Left lung (tissue), 10 donors: ENCODE data around the gene SLC35E2B. TPM values are rescaled to one million over a fixed set of nuclear protein-coding genes. Genes with fewer than 3 reads are reported as not detected.
A peak's percentile ranks its signal among the peaks of the same experiment; 100 is the strongest.
"Not testable (repeated sequence)": the region's sequence is repeated elsewhere in the genome, so short reads cannot be mapped to it uniquely, and the experiment has no call there.

Source experiments
- ATAC-seq: fragments of 200-7000 bp; cut with Tn5 transposase; one replicate; pipeline ENCODE4 v1.9.1; 2020; ENCODE audit warnings: moderate library complexity
- DNase-seq, 4 donors: peaks; one replicate each; pipeline ENCODE4 v3.0.0-alpha.2; 2013 to 2020
- H3K27ac ChIP-seq, 2 donors: fragments of 200-600 bp; sonication (generic) in 1 of 2; one replicate each; pipeline versions ENCODE4 v1.5.0 to v1.8.0; 2020 to 2021
- H3K27me3 ChIP-seq, 2 donors: fragments of 200-600 bp; sonication (generic) in 1 of 2; one replicate each; pipeline versions ENCODE4 v1.5.0 to v1.8.0; 2020 to 2021
- H3K36me3 ChIP-seq, 2 donors: fragments of 200-600 bp; sonication (generic) in 1 of 2; one replicate each; pipeline versions ENCODE4 v1.5.0 to v1.8.0; 2020 to 2021
- H3K4me1 ChIP-seq, 2 donors: fragments of 200-600 bp; one replicate each; pipeline ENCODE4 v1.8.0; 2021
- H3K4me3 ChIP-seq, 2 donors: fragments of 200-600 bp; sonication (generic) in 1 of 2; one replicate each; pipeline versions ENCODE4 v1.5.0 to v1.8.0; 2020 to 2021; ENCODE audit warnings: mild to moderate bottlenecking in 1 of 2
- H3K9me3 ChIP-seq, 2 donors: fragments of 200-600 bp; sonication (generic) in 1 of 2; one replicate each; pipeline versions ENCODE4 v1.5.0 to v1.8.0; 2020 to 2021
- intact Hi-C, 2 donors: fragments of 100-400 bp; cut with DNase I; formaldehyde crosslinking; loops; one replicate each; pipeline versions ENCODE4 v1.11.2 to v1.14.2; 2022
- polyA plus RNA-seq, 6 donors: library from polyadenylated mRNA; unstranded; fragments of 120-200 nt; gene quantifications; one replicate each; pipeline ENCODE4 v1.2.1, GENCODE V29; 2013; ENCODE audit not compliant: insufficient read length in 6 of 6
- total RNA-seq, 2 donors: library from RNA; stranded (reverse); fragmentation: NEBNext Ultra II Directional; extraction: Animal tissue kit (Norgen Biotek cat#: 25700); gene quantifications; one replicate each; pipeline ENCODE4 v1.2.1, GENCODE V29; 2021
- TF ChIP-seq, protein P1 (sequence below), 2 donors: fragments of 200-600 bp; sonication (generic) in 1 of 2; IDR thresholded peaks; one replicate each; pipeline versions ENCODE4 v1.5.0 to v1.8.0; 2021; ENCODE audit warnings: antibody characterized with exemption in 2 of 2
- donor health status: DM: no; HTN: yes; CAD: no.
- donor health status: DM: no; HTN: no; CAD: no.

The SLC35E2B gene
- total and polyA plus RNA-seq, 8 donors: 45.7 to 109 (median 88.0) TPM

- Histone ChIP-seq H3K27me3 (no peaks in the 10 kb centered on the region), H3K4me3 (no peak overlapping the region), H3K27ac (no peak overlapping the region), H3K4me1 (peaks cover 2 to 15% of the 10 kb centered on the region in 2 donors), H3K9me3 (no peaks in the 10 kb centered on the region), H3K36me3 (peaks cover 0 to 41% of the 10 kb centered on the region in 2 donors)
- TF ChIP-seq, protein P1, sequence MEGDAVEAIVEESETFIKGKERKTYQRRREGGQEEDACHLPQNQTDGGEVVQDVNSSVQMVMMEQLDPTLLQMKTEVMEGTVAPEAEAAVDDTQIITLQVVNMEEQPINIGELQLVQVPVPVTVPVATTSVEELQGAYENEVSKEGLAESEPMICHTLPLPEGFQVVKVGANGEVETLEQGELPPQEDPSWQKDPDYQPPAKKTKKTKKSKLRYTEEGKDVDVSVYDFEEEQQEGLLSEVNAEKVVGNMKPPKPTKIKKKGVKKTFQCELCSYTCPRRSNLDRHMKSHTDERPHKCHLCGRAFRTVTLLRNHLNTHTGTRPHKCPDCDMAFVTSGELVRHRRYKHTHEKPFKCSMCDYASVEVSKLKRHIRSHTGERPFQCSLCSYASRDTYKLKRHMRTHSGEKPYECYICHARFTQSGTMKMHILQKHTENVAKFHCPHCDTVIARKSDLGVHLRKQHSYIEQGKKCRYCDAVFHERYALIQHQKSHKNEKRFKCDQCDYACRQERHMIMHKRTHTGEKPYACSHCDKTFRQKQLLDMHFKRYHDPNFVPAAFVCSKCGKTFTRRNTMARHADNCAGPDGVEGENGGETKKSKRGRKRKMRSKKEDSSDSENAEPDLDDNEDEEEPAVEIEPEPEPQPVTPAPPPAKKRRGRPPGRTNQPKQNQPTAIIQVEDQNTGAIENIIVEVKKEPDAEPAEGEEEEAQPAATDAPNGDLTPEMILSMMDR (IDR thresholded peaks at IDR 0.05): no peak
- no peak for ATAC-seq
- intact Hi-C loops: no loop called here
- peak in 2 of 4 donors; percentile 28 to 59 for DNase-seq
These were observed 27.4 kb downstream of the SLC35E2B start for GRCh38 chr1:1664941-1665814.

GRCh38 chr1:1664318-1664717 is 28.3 kb downstream of the SLC35E2B start:
- H3K4me3 ChIP-seq, H3K27me3 ChIP-seq, intact Hi-C loops, H3K27ac ChIP-seq, ATAC-seq, H3K9me3 ChIP-seq: not testable (repeated sequence)
- peak in 2 of 4 donors; percentile 0 to 13 for DNase-seq
- Histone ChIP-seq H3K4me1 (peaks cover 2 to 15% of the 10 kb centered on the region in 2 donors), H3K36me3 (peaks cover 0 to 33% of the 10 kb centered on the region in 2 donors)

DNA sequence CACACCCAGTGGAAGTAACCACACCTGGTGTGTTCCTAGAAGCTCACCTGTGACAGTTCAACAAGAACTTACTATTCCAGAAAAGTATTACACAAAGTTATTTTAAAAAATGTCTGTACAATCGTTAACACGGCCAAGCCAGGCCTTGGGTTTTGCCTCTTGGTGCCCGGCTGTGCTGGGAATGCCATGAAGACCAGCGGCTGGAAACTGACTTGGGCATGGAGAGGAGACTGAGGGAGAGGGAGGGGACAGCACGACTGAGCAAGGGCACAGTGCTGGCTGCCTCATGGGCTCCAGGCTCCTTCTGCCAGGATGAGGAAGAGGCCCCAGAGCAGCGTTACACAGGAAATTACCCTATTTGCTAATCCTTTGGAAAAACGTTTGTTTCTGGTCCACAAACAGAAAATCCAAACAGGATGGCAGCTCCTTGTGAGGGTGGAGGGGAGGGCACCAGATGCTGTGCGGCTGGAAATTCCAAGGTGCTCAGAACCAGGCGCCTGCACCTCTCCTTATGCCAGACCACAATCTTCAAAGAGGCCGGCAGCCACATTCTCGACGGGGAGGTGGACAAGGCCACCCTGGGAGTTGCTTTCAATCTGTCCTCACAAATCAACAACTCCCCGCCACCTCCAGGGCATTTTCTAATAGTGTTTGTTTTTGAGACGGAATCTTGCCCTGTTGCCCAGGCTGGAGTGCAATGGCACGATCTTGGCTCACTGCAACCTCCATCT is 29.6 kb downstream of the SLC35E2B start:
- Histone ChIP-seq H3K4me1 (peaks cover 2 to 15% of the 10 kb centered on the region in 2 donors), H3K36me3 (peaks cover 0 to 22% of the 10 kb centered on the region in 2 donors), H3K27ac (peak overlapping the region in 1 of 2 donors; percentile 2)
- H3K9me3 ChIP-seq, intact Hi-C loops, ATAC-seq, H3K27me3 ChIP-seq, H3K4me3 ChIP-seq: not testable (repeated sequence)
- peak in 2 of 4 donors; percentile 30 to 55 for DNase-seq

GRCh38 chr1:1662392-1662791 is 30.2 kb downstream of the SLC35E2B start:
- intact Hi-C loops, ATAC-seq, DNase-seq, H3K27ac ChIP-seq, H3K4me3 ChIP-seq, H3K9me3 ChIP-seq, H3K27me3 ChIP-seq: not testable (repeated sequence)
- H3K36me3 ChIP-seq: peaks cover 0 to 22% of the 10 kb centered on the region in 2 donors
- H3K4me1 ChIP-seq: peaks cover 2 to 19% of the 10 kb centered on the region in 2 donors

DNA sequence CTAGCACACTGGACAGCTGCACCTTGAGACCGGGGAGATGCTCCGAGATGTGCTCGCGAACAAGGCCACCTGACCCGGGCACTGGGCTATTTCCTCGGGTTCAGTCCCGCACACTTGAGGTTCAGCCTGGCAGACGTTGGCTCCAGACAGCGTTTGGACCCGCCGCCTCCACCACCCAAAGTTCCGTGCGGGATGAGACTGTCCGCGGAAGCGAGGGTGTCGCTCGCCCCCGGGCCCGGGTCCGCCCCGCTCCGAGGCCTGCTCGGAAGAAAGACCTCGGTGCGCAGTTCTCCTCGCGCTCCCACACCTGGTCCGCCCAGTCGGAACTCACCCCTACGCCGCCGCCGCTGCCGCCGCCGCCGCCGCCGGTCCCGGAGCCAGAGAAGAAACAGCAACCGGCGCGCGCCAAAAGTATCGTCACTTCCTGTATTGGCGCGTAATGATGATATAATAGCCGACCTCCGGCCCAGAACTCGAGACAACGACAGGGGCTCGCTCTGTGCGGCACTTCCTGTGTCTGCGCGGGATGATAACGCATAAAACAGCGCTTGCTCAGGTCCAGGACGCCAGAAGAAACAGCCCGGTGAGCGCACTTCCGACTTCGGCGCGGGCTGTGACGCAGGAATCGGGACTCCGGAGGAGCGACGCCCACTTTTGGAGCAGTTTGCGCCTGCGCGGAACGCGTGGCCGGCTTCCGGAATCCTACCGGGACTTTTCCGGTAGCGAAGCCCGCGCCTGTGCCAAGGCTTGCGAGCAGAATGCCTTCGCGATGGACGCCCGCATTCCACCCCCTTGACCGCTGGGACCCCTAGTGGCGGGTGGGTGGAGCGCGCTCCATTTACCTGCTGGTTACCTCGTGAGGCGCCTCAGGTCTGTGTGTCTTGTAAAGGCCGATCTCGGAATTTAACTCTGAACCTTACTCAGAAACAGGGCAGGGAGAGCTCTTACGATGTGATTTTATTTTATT is 33.7 kb downstream of the SLC35E2B start, which contains the start of gene CDK11B:
Gene CDK11B (minus strand): TSS at position 422 of the 967 bp plus-strand sequence. CDS start 1,519 bp downstream, outside the sequence.
- DNase-seq: peak; percentile 92 to 98 (median 94)
- H3K9me3 ChIP-seq, H3K27me3 ChIP-seq, intact Hi-C loops: not testable (repeated sequence)
- Histone ChIP-seq H3K36me3 (peaks cover 0 to 31% of the 10 kb centered on the region in 2 donors), H3K4me3 (peak within 1 kb of the TSS; percentile 44 to 53), H3K4me1 (peaks cover 2 to 29% of the 10 kb centered on the region in 2 donors), H3K27ac (peak within 1 kb of the TSS; percentile 94 to 98)
- TF ChIP-seq, protein P1 (IDR thresholded peaks at IDR 0.05): peak; percentile 18 to 32
- ATAC-seq: peak; percentile 91

DNA sequence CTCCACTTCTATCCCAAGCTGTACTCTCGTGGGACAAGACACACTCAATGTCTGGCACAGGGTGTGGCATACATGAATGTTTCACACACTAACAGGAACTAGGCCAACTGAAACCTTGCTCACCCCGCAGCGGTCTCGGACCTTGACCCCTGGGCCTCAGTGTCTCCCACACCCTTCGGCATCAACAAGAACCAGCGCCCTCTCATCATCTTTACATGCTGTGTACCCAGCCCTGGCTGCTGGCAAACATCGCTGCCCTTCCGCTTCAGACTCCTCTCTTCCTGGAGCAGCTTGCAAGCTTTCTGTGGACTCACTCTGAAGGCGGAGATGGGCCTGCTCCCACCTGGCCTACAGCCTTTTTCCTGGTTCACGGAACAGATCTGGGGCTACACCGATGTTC is 44.3 kb downstream of the SLC35E2B start:
- H3K4me3 ChIP-seq, H3K27me3 ChIP-seq, ATAC-seq, H3K27ac ChIP-seq, H3K9me3 ChIP-seq, H3K4me1 ChIP-seq, intact Hi-C loops: not testable (repeated sequence)
- peaks cover 0 to 76% of the 10 kb centered on the region in 2 donors for H3K36me3 ChIP-seq
- DNase-seq: peak in 2 of 4 donors; percentile 4 to 47

- H3K9me3 ChIP-seq, H3K4me3 ChIP-seq, H3K27me3 ChIP-seq, ATAC-seq, H3K27ac ChIP-seq, intact Hi-C loops, H3K4me1 ChIP-seq: not testable (repeated sequence)
- peak in 2 of 4 donors; percentile 19 to 37 for DNase-seq
- peaks cover 0 to 70% of the 10 kb centered on the region in 2 donors for H3K36me3 ChIP-seq
These were observed 44.9 kb downstream of the SLC35E2B start for GRCh38 chr1:1647567-1648241.

DNA sequence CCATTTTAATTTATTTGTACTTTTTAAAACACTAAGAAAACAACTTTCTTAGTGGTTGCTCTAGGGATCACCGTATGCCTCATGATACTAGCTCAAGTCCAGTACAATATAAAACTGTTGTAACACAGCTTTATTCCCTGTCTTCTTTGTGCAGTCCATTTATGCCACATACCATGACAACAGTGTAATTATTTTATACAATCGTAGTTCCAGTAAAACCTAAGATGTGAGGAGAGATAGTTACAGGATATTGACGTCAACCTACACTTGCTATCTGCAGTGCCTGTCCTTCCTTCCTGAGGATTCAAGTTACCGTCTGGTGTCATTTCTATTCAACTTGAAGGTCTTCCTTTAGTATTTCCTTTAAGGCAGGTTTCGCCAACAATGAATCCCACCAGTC is 46.3 kb downstream of the SLC35E2B start:
- DNase-seq, intact Hi-C loops, H3K4me1 ChIP-seq, H3K27ac ChIP-seq, ATAC-seq, H3K27me3 ChIP-seq, H3K9me3 ChIP-seq, H3K4me3 ChIP-seq: not testable (repeated sequence)
- peaks cover 0 to 58% of the 10 kb centered on the region in 2 donors for H3K36me3 ChIP-seq

- H3K27me3 ChIP-seq, H3K27ac ChIP-seq, H3K4me3 ChIP-seq, H3K9me3 ChIP-seq, intact Hi-C loops, ATAC-seq, H3K4me1 ChIP-seq: not testable (repeated sequence)
- peaks cover 0 to 55% of the 10 kb centered on the region in 2 donors for H3K36me3 ChIP-seq
- DNase-seq: peak in 1 of 4 donors; percentile 45
These were observed 51.7 kb downstream of the SLC35E2B start for GRCh38 chr1:1640711-1641461.
